Measurements from ENCODE around the gene CXADR. TPM values are rescaled to one million over a fixed set of nuclear protein-coding genes. Genes with fewer than 3 reads are reported as not detected.
"Not testable (repeated sequence)": the region's sequence is repeated elsewhere in the genome, so short reads cannot be mapped to it uniquely, and the experiment has no call there.

Gene CXADR
- total and polyA plus RNA-seq, 8 donors, result 20.2 to 28.6 (median 25.8) TPM

DNA sequence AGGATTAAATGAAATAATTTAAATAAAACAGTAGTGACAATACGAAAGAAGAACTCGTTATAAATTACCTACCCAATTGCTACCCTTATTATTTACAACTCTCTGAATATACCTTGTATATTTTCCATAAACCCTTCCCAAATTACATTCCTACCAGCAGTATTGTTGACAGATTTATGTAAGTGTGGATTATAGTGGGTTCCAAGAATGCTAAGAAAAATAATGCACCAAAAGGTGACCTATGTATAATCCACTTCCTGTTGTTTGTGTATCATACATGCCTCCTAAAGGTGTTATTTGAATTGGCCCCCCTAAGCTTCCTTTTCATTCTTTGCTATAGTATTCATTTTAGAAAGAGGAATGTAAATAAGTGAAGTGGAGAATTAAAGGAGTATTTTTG is 33.2 kb upstream of the CXADR start:
- no peaks in the 10 kb centered on the region for H3K36me3 ChIP-seq
- no peak overlapping the region for H3K4me3 ChIP-seq
- intact Hi-C loops (cut with DNase I), result no loop called here
- ATAC-seq, result no peak
- no peaks in the 10 kb centered on the region for H3K9me3 ChIP-seq
- TF ChIP-seq, protein P1, sequence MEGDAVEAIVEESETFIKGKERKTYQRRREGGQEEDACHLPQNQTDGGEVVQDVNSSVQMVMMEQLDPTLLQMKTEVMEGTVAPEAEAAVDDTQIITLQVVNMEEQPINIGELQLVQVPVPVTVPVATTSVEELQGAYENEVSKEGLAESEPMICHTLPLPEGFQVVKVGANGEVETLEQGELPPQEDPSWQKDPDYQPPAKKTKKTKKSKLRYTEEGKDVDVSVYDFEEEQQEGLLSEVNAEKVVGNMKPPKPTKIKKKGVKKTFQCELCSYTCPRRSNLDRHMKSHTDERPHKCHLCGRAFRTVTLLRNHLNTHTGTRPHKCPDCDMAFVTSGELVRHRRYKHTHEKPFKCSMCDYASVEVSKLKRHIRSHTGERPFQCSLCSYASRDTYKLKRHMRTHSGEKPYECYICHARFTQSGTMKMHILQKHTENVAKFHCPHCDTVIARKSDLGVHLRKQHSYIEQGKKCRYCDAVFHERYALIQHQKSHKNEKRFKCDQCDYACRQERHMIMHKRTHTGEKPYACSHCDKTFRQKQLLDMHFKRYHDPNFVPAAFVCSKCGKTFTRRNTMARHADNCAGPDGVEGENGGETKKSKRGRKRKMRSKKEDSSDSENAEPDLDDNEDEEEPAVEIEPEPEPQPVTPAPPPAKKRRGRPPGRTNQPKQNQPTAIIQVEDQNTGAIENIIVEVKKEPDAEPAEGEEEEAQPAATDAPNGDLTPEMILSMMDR (IDR thresholded peaks at IDR 0.05), result no peak
- no peak for DNase-seq
- no peaks in the 10 kb centered on the region for H3K4me1 ChIP-seq
- no peaks in the 10 kb centered on the region for H3K27me3 ChIP-seq
- H3K27ac ChIP-seq, result no peak overlapping the region

DNA sequence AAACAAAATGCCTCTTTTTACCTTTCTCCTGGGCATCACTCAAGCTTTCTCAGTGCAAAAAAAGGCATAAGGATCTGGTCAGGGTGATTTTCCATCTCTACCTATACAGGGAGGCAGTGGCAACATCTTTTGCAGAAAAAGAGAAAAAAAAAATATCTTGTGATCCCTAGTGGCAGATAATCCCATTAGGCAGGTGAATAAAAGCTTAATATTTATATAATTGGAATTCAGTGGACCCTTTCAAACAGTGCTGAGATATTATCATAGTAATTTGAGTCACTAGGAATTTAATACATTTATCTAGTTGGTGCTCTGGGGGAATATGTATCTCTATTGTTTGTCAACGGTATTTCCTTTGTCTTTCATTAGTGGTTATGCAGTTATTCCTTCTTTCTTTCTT is 29.9 kb upstream of the CXADR start:
- no peak for ATAC-seq
- intact Hi-C loops (cut with DNase I), result no loop called here
- TF ChIP-seq, protein P1 (IDR thresholded peaks at IDR 0.05), result no peak
- no peaks in the 10 kb centered on the region for H3K9me3 ChIP-seq
- no peaks in the 10 kb centered on the region for H3K27me3 ChIP-seq
- no peak overlapping the region for H3K27ac ChIP-seq
- no peak overlapping the region for H3K4me3 ChIP-seq
- H3K4me1 ChIP-seq, result no peaks in the 10 kb centered on the region
- H3K36me3 ChIP-seq, result no peaks in the 10 kb centered on the region
- no peak for DNase-seq

DNA sequence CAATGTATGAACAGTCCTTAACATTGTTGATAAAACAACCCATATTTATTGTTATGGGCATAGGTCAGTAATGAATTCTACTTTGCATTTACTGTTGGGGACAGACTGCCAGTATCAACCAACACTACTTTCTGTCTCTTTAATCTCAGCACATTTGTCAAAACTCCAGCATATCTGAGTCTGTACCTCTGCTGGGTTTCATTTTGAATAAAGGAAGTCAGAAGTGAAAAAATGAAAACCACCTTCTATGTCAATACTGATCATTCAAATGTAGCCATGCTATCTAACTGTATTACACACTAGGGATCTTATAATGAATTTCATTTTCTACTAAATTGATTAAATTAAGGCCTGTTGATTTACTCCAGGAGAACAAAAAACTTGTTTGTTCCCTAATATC is 24.2 kb upstream of the CXADR start:
- Histone ChIP-seq H3K4me3 (no peak overlapping the region), H3K27ac (no peak overlapping the region), H3K27me3 (no peaks in the 10 kb centered on the region), H3K4me1 (peaks cover 4 to 17% of the 10 kb centered on the region in 2 donors), H3K36me3 (no peaks in the 10 kb centered on the region), H3K9me3 (no peaks in the 10 kb centered on the region)
- DNase-seq (no peak), ATAC-seq (no peak)
- intact Hi-C loops (cut with DNase I), result no loop called here
- TF ChIP-seq, protein P1 (IDR thresholded peaks at IDR 0.05), result no peak

DNA sequence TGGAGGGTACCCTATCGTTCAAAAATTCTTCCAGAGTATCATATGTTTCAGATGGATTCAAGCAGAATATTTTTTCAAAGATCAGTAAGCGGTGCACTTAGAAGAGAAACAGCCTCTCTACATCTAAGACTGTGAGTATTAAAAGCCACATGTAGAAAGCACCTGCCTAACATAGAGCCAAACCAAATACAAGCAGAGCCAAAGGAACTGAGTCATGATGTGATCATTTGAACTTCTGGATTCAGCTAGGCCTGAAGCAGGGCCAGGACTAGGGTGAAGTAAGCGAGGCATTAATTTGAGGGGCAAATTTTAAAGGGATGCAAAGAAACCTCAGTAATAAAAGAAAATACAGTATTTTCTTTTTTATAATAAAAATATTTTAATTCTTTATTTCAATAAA is 23.3 kb upstream of the CXADR start:
- H3K27ac ChIP-seq; H3K36me3 ChIP-seq; H3K27me3 ChIP-seq; DNase-seq; H3K9me3 ChIP-seq; intact Hi-C loops (cut with DNase I); H3K4me3 ChIP-seq: not testable (repeated sequence)
- H3K4me1 ChIP-seq, result peaks cover 4 to 17% of the 10 kb centered on the region in 2 donors
- peak; percentile 69 for ATAC-seq

DNA sequence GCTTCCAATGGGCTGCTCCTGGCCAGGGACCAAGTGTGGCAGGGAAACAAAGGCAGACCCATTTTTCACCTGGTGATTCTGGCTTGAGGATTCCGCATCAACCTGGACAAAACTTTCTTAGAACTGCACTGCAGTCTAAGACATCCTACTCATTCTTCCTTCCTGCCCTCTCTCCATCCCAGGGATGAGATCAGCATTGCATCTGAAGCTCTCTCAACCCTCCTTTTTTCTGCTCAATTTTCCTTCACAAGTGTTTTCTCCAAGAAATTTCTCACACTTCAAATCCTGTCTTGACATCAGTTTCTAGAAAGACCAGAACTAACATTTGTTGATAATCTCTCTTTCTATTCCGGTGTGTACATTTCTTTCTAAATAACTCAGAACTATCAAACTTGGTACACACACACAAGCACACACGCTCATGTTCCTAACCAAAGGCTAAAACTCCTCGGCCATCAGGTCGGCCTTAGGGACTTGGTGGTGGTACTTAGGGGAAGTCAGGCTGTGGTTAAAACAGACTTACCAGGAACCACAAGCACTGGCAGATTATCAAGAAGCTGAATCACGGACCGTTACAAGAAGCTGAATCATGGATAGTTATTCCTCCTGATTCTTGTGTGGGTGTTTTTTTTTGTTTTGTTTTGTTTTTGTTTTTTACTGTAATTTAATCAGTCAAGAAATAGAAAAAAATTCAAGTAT is 21.0 kb upstream of the CXADR start:
- H3K27ac ChIP-seq, result peak overlapping the region in 1 of 2 donors; percentile 29
- DNase-seq (peak in 1 of 4 donors; percentile 47), ATAC-seq (peak; percentile 69)
- intact Hi-C loops (cut with DNase I), result no loop called here
- TF ChIP-seq, protein P1 (IDR thresholded peaks at IDR 0.05), result no peak
- no peaks in the 10 kb centered on the region for H3K27me3 ChIP-seq
- H3K4me3 ChIP-seq, result no peak overlapping the region
- no peaks in the 10 kb centered on the region for H3K9me3 ChIP-seq
- peaks cover 4 to 17% of the 10 kb centered on the region in 2 donors for H3K4me1 ChIP-seq
- no peaks in the 10 kb centered on the region for H3K36me3 ChIP-seq
